Nephron (organoid): Measurements from ENCODE around the gene MYZAP.

Experiments
- H3K27ac Mint-ChIP-seq, 3 experiments: 2 replicates each; pipeline ENCODE4 v1.8.0; 2020; ENCODE audit warnings: mixed read lengths in 3 of 3, mild to moderate bottlenecking in 2 of 3, moderate library complexity in 1 of 3
- H3K27me3 Mint-ChIP-seq: 2 replicates; pipeline ENCODE4 v1.8.0; 2021; ENCODE audit warnings: low read depth, mild to moderate bottlenecking, moderate library complexity, mixed read lengths
- H3K36me3 Mint-ChIP-seq: 2 replicates; pipeline ENCODE4 v1.8.0; 2020; ENCODE audit warnings: low read depth, mixed read lengths
- H3K4me1 Mint-ChIP-seq: 2 replicates; pipeline ENCODE4 v1.8.0; 2020; ENCODE audit warnings: mixed read lengths
- H3K4me3 Mint-ChIP-seq, 3 experiments: 2 replicates each; pipeline ENCODE4 v1.8.0; 2020; ENCODE audit warnings: mild to moderate bottlenecking in 3 of 3, mixed read lengths in 3 of 3, moderate library complexity in 2 of 3
- H3K9me3 Mint-ChIP-seq: 2 replicates; pipeline ENCODE4 v1.8.0; 2020; ENCODE audit warnings: mixed read lengths
- TF ChIP-seq, protein P1 (sequence below), 3 experiments: fragments of 200-600 bp; sonication (generic); IDR thresholded peaks; one replicate each; pipeline ENCODE4 v1.5.0; 2021; ENCODE audit warnings: antibody characterized with exemption in 3 of 3; ENCODE audit not compliant: unreplicated experiment in 3 of 3

The MYZAP gene

DNA sequence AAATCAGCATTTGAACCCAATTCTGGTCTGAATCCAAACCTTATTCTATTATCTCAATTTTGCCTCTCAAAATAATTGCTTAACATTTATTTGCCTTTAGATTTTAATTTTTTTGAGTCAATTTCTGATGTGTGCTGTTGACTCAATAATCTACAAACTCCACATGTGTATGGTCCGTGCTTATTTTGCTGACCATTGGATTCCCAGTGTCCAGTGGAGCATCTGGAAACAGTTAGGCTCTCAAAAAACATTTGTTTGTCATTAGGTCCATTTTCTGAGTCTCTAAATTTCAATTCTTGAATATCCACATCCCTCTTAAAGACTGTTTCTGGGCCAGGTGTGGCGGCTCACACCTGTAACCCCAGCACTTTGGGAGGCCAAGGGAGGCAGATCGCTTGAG, 19.2 kb upstream of the MYZAP start:
- Mint-ChIP-seq H3K4me1 (no peaks in the 10 kb centered on the region), H3K9me3 (peaks cover 2% of the 10 kb centered on the region), H3K27me3 (peaks cover 3% of the 10 kb centered on the region), H3K4me3 (no peak overlapping the region), H3K36me3 (no peaks in the 10 kb centered on the region), H3K27ac (no peak overlapping the region)
- TF ChIP-seq, protein P1, sequence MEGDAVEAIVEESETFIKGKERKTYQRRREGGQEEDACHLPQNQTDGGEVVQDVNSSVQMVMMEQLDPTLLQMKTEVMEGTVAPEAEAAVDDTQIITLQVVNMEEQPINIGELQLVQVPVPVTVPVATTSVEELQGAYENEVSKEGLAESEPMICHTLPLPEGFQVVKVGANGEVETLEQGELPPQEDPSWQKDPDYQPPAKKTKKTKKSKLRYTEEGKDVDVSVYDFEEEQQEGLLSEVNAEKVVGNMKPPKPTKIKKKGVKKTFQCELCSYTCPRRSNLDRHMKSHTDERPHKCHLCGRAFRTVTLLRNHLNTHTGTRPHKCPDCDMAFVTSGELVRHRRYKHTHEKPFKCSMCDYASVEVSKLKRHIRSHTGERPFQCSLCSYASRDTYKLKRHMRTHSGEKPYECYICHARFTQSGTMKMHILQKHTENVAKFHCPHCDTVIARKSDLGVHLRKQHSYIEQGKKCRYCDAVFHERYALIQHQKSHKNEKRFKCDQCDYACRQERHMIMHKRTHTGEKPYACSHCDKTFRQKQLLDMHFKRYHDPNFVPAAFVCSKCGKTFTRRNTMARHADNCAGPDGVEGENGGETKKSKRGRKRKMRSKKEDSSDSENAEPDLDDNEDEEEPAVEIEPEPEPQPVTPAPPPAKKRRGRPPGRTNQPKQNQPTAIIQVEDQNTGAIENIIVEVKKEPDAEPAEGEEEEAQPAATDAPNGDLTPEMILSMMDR (IDR thresholded peaks at IDR 0.05; ENCODE audit: unreplicated experiment in 3 of 3), result no peak

DNA sequence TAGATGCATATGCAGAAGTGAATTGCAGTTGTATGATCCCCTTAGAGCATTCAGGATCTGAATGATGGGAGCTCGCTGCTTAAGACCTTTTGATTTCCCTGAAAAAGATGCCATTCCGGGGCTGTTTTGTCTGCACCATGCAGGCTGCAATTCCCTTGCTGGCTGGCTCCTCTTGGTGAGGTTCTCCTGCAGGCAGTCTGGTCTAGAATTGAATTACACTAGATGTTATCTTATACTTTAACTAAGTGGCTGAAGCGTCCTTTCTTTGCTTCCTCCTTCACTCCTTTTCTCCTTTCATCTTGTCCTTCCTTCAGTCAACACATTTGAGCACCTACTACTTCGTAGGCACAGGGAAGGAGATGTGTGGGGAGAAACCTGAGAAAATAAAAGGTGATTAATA, 18.6 kb upstream of the MYZAP start:
- Mint-ChIP-seq H3K4me3 (no peak overlapping the region), H3K27me3 (peaks cover 4% of the 10 kb centered on the region), H3K36me3 (no peaks in the 10 kb centered on the region), H3K9me3 (peaks cover 2% of the 10 kb centered on the region), H3K4me1 (peaks cover 3% of the 10 kb centered on the region), H3K27ac (peak overlapping the region in 1 of 3 experiments; percentile 9)
- TF ChIP-seq, protein P1 (IDR thresholded peaks at IDR 0.05; ENCODE audit: unreplicated experiment in 3 of 3), result no peak

DNA sequence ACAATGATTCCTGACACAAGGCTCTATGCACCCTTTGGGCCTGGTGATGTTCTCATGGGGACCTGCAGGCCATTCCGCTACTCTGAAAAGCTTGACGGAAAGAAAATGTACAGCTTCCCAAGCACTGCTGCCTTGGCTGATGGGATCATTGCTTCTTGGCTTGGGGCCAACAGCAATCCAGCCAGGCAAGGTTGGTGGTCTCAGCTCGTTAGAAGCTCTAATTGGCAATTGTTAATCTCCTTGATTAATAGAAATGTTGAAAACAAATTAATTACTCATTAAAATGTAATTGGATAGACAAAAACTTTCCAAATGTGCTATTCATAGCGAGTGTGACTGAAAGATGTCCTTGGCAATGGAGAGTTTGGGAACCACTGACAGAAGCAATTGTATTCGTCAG, 16.3 kb upstream of the MYZAP start:
- H3K9me3 Mint-ChIP-seq, result peaks cover 2% of the 10 kb centered on the region
- no peak overlapping the region for H3K4me3 Mint-ChIP-seq
- peaks cover 4% of the 10 kb centered on the region for H3K4me1 Mint-ChIP-seq
- TF ChIP-seq, protein P1 (IDR thresholded peaks at IDR 0.05; ENCODE audit: unreplicated experiment in 3 of 3), result no peak
- H3K27ac Mint-ChIP-seq, result no peak overlapping the region
- H3K36me3 Mint-ChIP-seq, result no peaks in the 10 kb centered on the region
- peaks cover 8% of the 10 kb centered on the region for H3K27me3 Mint-ChIP-seq

DNA sequence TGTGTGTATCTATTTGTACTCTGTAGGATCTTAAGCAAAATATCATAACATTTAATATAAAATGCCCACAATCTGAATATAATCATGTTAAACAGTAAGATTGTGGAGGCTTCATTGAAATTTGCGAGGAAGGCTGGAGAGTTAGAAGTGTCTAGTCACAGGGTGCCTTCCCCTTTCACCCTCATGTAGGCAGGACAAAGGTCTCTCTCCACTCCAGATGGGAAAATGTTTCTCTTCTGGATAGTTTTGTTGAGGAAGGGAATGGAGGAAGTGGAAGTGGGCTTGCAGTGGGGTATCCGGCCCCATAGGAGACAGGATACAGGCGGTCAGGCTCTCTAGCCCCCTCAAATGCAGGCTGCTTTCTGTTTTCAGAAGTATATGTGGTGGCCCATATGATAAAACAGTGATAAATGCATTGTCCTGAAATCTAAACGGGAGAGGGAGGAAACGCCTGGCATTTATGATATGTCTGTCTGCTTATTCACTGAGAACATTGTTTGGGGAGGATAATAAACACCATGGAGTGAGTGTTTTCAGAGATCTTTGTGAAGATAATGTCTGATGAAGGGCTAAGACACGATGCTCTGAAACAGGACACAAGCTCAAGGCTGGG, 13.3 kb upstream of the MYZAP start:
- Mint-ChIP-seq H3K27me3 (peaks cover 8% of the 10 kb centered on the region), H3K4me1 (peaks cover 4% of the 10 kb centered on the region), H3K36me3 (peaks cover 7% of the 10 kb centered on the region), H3K9me3 (peaks cover 7% of the 10 kb centered on the region), H3K27ac (peak overlapping the region in 2 of 3 experiments; percentile 19 to 66), H3K4me3 (no peak overlapping the region)
- TF ChIP-seq, protein P1 (IDR thresholded peaks at IDR 0.05; ENCODE audit: unreplicated experiment in 3 of 3), result no peak

DNA sequence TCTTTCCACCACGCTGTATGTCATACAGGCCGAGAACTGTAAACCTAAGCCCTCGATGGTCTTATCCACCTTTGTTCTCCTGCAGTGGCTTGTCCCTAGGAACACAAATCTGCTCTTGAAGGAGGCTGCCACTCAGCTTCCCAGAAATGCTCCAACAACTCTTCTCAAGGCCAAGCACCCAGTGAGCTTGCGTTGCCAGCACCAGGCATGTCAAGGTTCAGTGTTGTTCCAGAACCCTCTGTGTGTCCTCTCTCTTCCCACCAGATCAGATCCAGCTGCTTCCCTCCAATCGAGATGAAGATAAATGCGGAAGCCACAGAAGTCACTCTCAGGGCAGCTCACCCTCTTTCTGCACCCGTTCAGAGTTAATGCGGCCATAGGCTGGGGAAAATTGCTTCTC, 11.3 kb upstream of the MYZAP start:
- peaks cover 8% of the 10 kb centered on the region for H3K27me3 Mint-ChIP-seq
- no peak overlapping the region for H3K27ac Mint-ChIP-seq
- peaks cover 4% of the 10 kb centered on the region for H3K4me1 Mint-ChIP-seq
- no peak overlapping the region for H3K4me3 Mint-ChIP-seq
- TF ChIP-seq, protein P1 (IDR thresholded peaks at IDR 0.05; ENCODE audit: unreplicated experiment in 3 of 3), result no peak
- peaks cover 8% of the 10 kb centered on the region for H3K36me3 Mint-ChIP-seq
- peaks cover 13% of the 10 kb centered on the region for H3K9me3 Mint-ChIP-seq

DNA sequence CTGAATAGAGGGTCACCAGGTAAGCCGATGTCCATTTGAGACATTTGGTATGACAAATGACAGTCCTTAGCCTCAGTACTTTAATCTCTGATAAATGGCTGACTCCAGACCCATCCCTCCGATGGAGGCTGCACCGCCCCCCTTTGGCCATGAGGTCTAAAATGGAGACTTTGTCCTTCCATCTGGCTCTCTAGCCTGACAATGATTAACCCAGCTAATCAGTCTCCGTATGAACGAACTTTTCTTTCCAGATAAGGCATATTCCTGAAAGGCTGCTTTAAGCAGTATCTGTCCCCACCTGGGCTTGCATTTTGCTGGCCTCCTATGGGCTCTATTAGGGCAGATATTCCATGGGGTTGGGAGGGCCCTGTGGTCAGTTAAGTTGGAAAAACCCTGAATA, 10.8 kb upstream of the MYZAP start:
- peaks cover 8% of the 10 kb centered on the region for H3K36me3 Mint-ChIP-seq
- no peak overlapping the region for H3K4me3 Mint-ChIP-seq
- TF ChIP-seq, protein P1 (IDR thresholded peaks at IDR 0.05; ENCODE audit: unreplicated experiment in 3 of 3), result no peak
- peaks cover 13% of the 10 kb centered on the region for H3K9me3 Mint-ChIP-seq
- peaks cover 4% of the 10 kb centered on the region for H3K4me1 Mint-ChIP-seq
- H3K27ac Mint-ChIP-seq, result no peak overlapping the region
- H3K27me3 Mint-ChIP-seq, result peaks cover 8% of the 10 kb centered on the region
